Measurements from ENCODE around the gene MAN2B2.

MAN2B2 gene

GRCh38 chr4:6619466-6620255 is 44.7 kb downstream of the MAN2B2 start:
- TF ChIP-seq CTCF (IDR thresholded peaks at IDR 0.05), result no peak

- TF ChIP-seq CTCF (IDR thresholded peaks at IDR 0.05), result no peak
Observed at GRCh38 chr4:6620296-6620695, 45.3 kb downstream of the MAN2B2 start.

- no peak for TF ChIP-seq CTCF (IDR thresholded peaks at IDR 0.05)
Observed at GRCh38 chr4:6620891-6621555, 46.0 kb downstream of the MAN2B2 start.

GRCh38 chr4:6621556-6621927 is 46.6 kb downstream of the MAN2B2 start:
- no peak for TF ChIP-seq CTCF (IDR thresholded peaks at IDR 0.05)

GRCh38 chr4:6622744-6623143 is 47.8 kb downstream of the MAN2B2 start:
- TF ChIP-seq CTCF (IDR thresholded peaks at IDR 0.05), result no peak

GRCh38 chr4:6625256-6625655 is 50.3 kb downstream of the MAN2B2 start:
- TF ChIP-seq CTCF (IDR thresholded peaks at IDR 0.05), result no peak

GRCh38 chr4:6626066-6626465 is 51.1 kb downstream of the MAN2B2 start:
- TF ChIP-seq CTCF (IDR thresholded peaks at IDR 0.05), result no peak
